Adrenal gland (tissue), 19 donors: ENCODE measurements around the gene SFI1. TPM values are rescaled to one million over a fixed set of nuclear protein-coding genes. Genes with fewer than 3 reads are reported as not detected.

Experiments
- DNase-seq, 7 donors: peaks; one replicate each; pipeline ENCODE4 v3.0.0-alpha.2; 2019 to 2020
- H3K27ac ChIP-seq, 5 donors: fragments of 200-600 bp; sonication (generic) in 4 of 5; 1 replicate in 3 of 5; 2 replicates in 2 of 5; pipeline versions ENCODE4 v1.5.1 to v1.8.0; 2016 to 2020; ENCODE audit warnings: mild to moderate bottlenecking in 1 of 5
- H3K27me3 ChIP-seq: fragments of 200-600 bp; 2 replicates; pipeline ENCODE4 v1.8.0; 2021
- H3K36me3 ChIP-seq, 2 donors: fragments of 200-600 bp; replicated peaks in 1 of 2; 1 replicate in 1 of 2; 2 replicates in 1 of 2; pipeline versions ENCODE4 v1.5.1 to v1.8.0; 2018 to 2022
- H3K4me1 ChIP-seq, 2 donors: fragments of 200-600 bp; replicated peaks in 1 of 2; 1 replicate in 1 of 2; 2 replicates in 1 of 2; pipeline versions ENCODE4 v1.5.1 to v1.8.0; 2018 to 2021
- H3K4me3 ChIP-seq, 4 donors: fragments of 200-600 bp; sonication (generic) in 3 of 4; one replicate each; pipeline ENCODE4 v1.5.1; 2016 to 2018
- H3K9me3 ChIP-seq, 3 donors: fragments of 200-600 bp; sonication (generic) in 1 of 3; replicated peaks in 1 of 3; 1 replicate in 2 of 3; 2 replicates in 1 of 3; pipeline versions ENCODE4 v1.5.1 to v1.8.0; 2016 to 2021
- POLR2A ChIP-seq, 2 donors: fragments of 450-650 bp; IDR thresholded peaks; one replicate each; pipeline ENCODE4 v1.6.1; 2017; ENCODE audit warnings: antibody characterized with exemption in 2 of 2, mild to moderate bottlenecking in 2 of 2, moderate library complexity in 1 of 2
- WGBS, 4 donors: extraction: QIAGEN DNeasy Blood & Tissue Kit in 2 of 4; methylation state at CpG; one replicate each; pipeline versions ENCODE4 v1.1.5 to v1.1.7; 2013 to 2017; 5-methylcytosine and 5-hydroxymethylcytosine counted together
- intact Hi-C, 2 donors: fragments of 100-400 bp; cut with DNase I; formaldehyde crosslinking; loops; one replicate each; pipeline versions ENCODE4 v1.14.1 to v1.15.0; 2022 to 2023
- long read RNA-seq, 10 donors: library from polyadenylated mRNA in 3 of 10; unstranded in 2 of 10; stranded (forward) in 1 of 10; transcript quantifications; one replicate each; pipeline ENCODE4 v2.0.0 and lab custom pipeline, GENCODE V29; 2021 to 2026
- polyA plus RNA-seq, 3 donors: library from polyadenylated mRNA; stranded (reverse); fragments of 200-250 nt in 2 of 3; fragments of 350-450 nt in 1 of 3; fragmentation: Illumina TruSeq in 1 of 3; extraction: RNeasy Lipid Tissue Mini Kit (QIAGEN cat#74804) in 1 of 3; gene quantifications; one replicate each; pipeline ENCODE4 v1.2.3, GENCODE V29; 2013 to 2014
- total RNA-seq, 9 donors: library from RNA; depleted of rRNA in 4 of 9; stranded (reverse); fragments of >200 nt in 4 of 9; fragments of 120-200 nt in 1 of 9; fragmentation: NEBNext Ultra II Directional in 1 of 9; extraction: Animal tissue kit (Norgen Biotek cat#: 25700) in 1 of 9; gene quantifications; one replicate each; pipeline versions ENCODE4 v1.1.0 to v1.2.4, GENCODE V29; 2013 to 2023
- TF ChIP-seq, protein P1 (sequence below), 6 experiments: fragments of 450-650 bp in 4 of 6; fragments of 200-600 bp in 2 of 6; sonication (generic) in 1 of 6; IDR thresholded peaks; 1 replicate in 5 of 6; 2 replicates in 1 of 6; pipeline versions ENCODE4 v1.5.1 to v1.8.0; 2016 to 2021; ENCODE audit warnings: antibody characterized with exemption in 6 of 6, mild to moderate bottlenecking in 2 of 6, moderate library complexity in 1 of 6
- donor health status: healthy with polysubstance abuse.
- donor health status: Bipolar disorder and iron deficiency.
- donor health status: DM: yes; HTN: yes; CAD: no.
- donor health status: DM: no; HTN: no; CAD: no.
- donor health status: DM: no; HTN: no; CAD: no.
- donor health status: DM: yes; HTN: yes; CAD: no.

The SFI1 gene, protein sequence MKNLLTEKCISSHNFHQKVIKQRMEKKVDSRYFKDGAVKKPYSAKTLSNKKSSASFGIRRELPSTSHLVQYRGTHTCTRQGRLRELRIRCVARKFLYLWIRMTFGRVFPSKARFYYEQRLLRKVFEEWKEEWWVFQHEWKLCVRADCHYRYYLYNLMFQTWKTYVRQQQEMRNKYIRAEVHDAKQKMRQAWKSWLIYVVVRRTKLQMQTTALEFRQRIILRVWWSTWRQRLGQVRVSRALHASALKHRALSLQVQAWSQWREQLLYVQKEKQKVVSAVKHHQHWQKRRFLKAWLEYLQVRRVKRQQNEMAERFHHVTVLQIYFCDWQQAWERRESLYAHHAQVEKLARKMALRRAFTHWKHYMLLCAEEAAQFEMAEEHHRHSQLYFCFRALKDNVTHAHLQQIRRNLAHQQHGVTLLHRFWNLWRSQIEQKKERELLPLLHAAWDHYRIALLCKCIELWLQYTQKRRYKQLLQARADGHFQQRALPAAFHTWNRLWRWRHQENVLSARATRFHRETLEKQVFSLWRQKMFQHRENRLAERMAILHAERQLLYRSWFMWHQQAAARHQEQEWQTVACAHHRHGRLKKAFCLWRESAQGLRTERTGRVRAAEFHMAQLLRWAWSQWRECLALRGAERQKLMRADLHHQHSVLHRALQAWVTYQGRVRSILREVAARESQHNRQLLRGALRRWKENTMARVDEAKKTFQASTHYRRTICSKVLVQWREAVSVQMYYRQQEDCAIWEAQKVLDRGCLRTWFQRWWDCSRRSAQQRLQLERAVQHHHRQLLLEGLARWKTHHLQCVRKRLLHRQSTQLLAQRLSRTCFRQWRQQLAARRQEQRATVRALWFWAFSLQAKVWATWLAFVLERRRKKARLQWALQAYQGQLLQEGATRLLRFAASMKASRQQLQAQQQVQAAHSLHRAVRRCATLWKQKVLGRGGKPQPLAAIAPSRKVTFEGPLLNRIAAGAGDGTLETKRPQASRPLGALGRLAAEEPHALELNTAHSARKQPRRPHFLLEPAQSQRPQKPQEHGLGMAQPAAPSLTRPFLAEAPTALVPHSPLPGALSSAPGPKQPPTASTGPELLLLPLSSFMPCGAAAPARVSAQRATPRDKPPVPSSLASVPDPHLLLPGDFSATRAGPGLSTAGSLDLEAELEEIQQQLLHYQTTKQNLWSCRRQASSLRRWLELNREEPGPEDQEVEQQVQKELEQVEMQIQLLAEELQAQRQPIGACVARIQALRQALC
- total RNA-seq = 10 to 100 TPM; 15.1 to 48.3 (median 32.7) TPM
- 100 to 1,000 TPM in 1 of 3 donors, 10 to 100 TPM in 2; 13.4 to 130 (median 84.0) TPM for polyA plus RNA-seq
- long read RNA-seq, donor 1, partial matches to known transcripts = 106 of 121 reads
- long read RNA-seq, donor 1, other reads (novel, unspliced or antisense) = 14 of 121 reads
- long read RNA-seq, donor 2, partial matches to known transcripts = 86 of 107 reads
- long read RNA-seq, donor 2, other reads (novel, unspliced or antisense) = 19 of 107 reads
- long read RNA-seq, donor 3 = 0 reads
- long read RNA-seq, donor 4, partial matches to known transcripts = 3 of 8 reads
- long read RNA-seq, donor 4, other reads (novel, unspliced or antisense) = 5 of 8 reads
- long read RNA-seq, donor 5, full-length matches to known transcripts = 17 of 60 reads
- long read RNA-seq, donor 5, partial matches to known transcripts = 7 of 60 reads
- long read RNA-seq, donor 5, other reads (novel, unspliced or antisense) = 36 of 60 reads
- long read RNA-seq, donor 6, full-length matches to known transcripts = 2 of 8 reads
- long read RNA-seq, donor 6, partial matches to known transcripts = 2 of 8 reads
- long read RNA-seq, donor 6, other reads (novel, unspliced or antisense) = 4 of 8 reads
- long read RNA-seq, donor 7 = 0 reads
- long read RNA-seq, donor 8, partial matches to known transcripts = 18 of 34 reads
- long read RNA-seq, donor 8, other reads (novel, unspliced or antisense) = 16 of 34 reads
- long read RNA-seq, donor 9, partial matches to known transcripts = 0 of 2 reads
- long read RNA-seq, donor 9, other reads (novel, unspliced or antisense) = 0 of 2 reads
- long read RNA-seq, donor 10, partial matches to known transcripts = 66 of 69 reads
- long read RNA-seq, donor 10, other reads (novel, unspliced or antisense) = 0 of 69 reads

DNA sequence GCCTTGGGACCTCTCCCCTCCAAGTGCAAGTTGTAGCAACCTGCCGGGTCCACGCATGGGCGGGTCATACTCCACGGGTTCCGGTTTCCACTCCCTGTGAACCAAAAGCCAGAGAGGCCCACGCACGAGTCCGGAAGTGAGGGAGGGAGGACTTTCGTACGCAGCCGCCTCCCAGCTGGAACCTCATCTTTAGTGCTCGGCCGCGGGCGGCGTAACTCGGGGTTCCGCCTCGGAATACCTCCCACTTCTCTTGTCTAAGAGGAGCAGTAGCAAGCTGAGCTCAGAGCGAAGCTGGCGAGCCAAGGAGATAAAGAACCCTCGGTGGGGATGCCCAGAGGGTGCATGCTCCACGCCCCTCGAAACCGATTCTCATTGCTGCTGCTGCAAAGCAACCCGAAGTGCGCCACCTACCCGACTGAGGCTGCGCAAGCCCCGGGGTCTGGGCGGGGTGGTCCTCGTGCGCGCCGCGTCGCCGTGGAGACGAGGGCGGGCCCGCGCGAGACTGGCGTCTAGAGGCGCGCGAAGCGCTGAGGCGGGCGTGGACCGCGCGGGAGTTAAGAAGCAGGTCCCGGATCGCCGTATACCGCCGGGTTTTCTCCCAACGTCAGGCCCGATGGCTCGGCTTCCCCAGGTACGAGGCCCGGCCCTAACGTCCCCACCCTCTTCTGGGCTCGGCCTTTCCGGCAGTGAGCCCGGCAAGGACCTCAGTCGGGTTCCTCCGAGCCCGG, at the start of gene SFI1:
Gene SFI1 (plus strand): TSS at position 530 of the 728 bp plus-strand sequence. CDS start 11,749 bp downstream, outside the sequence.
- Histone ChIP-seq H3K4me3 (peak within 1 kb of the TSS; percentile 41 to 88 (median 68)), H3K36me3 (no peaks in the 10 kb centered on the region), H3K9me3 (no peaks in the 10 kb centered on the region), H3K27ac (peak within 1 kb of the TSS; percentile 43 to 92 (median 79)), H3K27me3 (no peaks in the 10 kb centered on the region), H3K4me1 (peaks cover 7 to 13% of the 10 kb centered on the region in 2 donors)
- 0 to 1% (median 0%) methylated on average over 5 to 70 of the region's 70 CpGs for WGBS, 4 donors
- peak; percentile 92 to 96 (median 93) for DNase-seq
- intact Hi-C loops = no loop called here
- TF ChIP-seq POLR2A (IDR thresholded peaks at IDR 0.05) = peak; percentile 17 to 85
- TF ChIP-seq, protein P1, sequence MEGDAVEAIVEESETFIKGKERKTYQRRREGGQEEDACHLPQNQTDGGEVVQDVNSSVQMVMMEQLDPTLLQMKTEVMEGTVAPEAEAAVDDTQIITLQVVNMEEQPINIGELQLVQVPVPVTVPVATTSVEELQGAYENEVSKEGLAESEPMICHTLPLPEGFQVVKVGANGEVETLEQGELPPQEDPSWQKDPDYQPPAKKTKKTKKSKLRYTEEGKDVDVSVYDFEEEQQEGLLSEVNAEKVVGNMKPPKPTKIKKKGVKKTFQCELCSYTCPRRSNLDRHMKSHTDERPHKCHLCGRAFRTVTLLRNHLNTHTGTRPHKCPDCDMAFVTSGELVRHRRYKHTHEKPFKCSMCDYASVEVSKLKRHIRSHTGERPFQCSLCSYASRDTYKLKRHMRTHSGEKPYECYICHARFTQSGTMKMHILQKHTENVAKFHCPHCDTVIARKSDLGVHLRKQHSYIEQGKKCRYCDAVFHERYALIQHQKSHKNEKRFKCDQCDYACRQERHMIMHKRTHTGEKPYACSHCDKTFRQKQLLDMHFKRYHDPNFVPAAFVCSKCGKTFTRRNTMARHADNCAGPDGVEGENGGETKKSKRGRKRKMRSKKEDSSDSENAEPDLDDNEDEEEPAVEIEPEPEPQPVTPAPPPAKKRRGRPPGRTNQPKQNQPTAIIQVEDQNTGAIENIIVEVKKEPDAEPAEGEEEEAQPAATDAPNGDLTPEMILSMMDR (IDR thresholded peaks at IDR 0.05) = peak in 4 of 6 experiments; percentile 4 to 27 (median 16)

DNA sequence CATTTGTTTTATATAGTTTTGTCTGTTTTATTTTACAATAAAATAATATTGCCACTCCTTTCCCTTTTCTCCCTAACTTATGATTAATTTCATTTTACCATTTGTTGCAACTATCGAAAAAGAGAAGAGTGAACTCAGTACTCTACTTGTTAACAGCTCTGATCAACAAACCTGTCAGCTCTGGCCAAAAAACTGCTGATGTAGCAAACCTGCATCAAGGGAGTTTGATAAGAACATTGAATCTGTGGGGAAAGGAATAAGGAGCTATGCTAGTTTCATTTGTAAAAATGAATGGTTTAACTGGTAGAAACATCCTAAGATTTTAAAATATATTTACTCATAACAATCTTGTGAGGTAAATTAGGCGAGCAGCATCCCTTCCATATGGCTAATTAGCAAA, 49.6 kb upstream of the SFI1 start:
- no peak overlapping the region for H3K4me3 ChIP-seq
- 64 to 78% (median 72%) methylated on average over 2 of the region's 2 CpGs for WGBS, 4 donors
- H3K9me3 ChIP-seq = no peaks in the 10 kb centered on the region
- peaks cover 17 to 34% of the 10 kb centered on the region in 2 donors for H3K4me1 ChIP-seq
- no peak overlapping the region for H3K27ac ChIP-seq
- DNase-seq = peak in 1 of 7 donors; percentile 13
- no peak for TF ChIP-seq POLR2A (IDR thresholded peaks at IDR 0.05)
- TF ChIP-seq, protein P1 (IDR thresholded peaks at IDR 0.05) = no peak
- peaks cover 0 to 39% of the 10 kb centered on the region in 2 donors for H3K36me3 ChIP-seq
- H3K27me3 ChIP-seq = no peaks in the 10 kb centered on the region
- intact Hi-C loops = no loop called here

DNA sequence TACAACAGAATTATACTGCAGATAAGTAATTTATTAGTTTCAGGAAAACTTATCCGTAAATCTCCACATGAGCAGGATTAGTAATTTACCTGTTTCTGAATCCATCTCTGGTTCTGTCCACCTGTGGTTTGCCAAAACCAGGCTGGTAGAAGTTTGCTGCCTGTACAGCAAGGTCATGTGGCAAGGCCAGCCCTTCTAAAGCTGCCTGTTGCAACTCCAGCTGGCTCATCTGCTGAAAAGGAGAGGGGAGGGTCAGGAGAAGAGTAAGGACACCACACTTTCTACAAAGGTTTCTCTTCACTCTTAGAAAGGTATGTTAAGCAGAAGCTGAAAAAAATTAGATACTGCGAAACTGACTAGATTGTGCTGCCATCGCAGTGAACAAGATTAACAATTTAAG, 49.0 kb upstream of the SFI1 start:
- Histone ChIP-seq H3K4me3 (no peak overlapping the region), H3K27ac (peak overlapping the region in 4 of 5 donors; percentile 2 to 65 (median 48)), H3K9me3 (no peaks in the 10 kb centered on the region), H3K4me1 (peaks cover 17 to 32% of the 10 kb centered on the region in 2 donors), H3K27me3 (no peaks in the 10 kb centered on the region), H3K36me3 (peaks cover 0 to 33% of the 10 kb centered on the region in 2 donors)
- intact Hi-C loops = no loop called here
- TF ChIP-seq, protein P1 (IDR thresholded peaks at IDR 0.05) = no peak
- TF ChIP-seq POLR2A (IDR thresholded peaks at IDR 0.05) = no peak
- 46 to 71% (median 54%) methylated on average over 3 of the region's 3 CpGs for WGBS, 4 donors
- peak; percentile 45 to 73 (median 67) for DNase-seq
